Measurements from ENCODE around the gene ZSCAN20.

ZSCAN20 gene

DNA sequence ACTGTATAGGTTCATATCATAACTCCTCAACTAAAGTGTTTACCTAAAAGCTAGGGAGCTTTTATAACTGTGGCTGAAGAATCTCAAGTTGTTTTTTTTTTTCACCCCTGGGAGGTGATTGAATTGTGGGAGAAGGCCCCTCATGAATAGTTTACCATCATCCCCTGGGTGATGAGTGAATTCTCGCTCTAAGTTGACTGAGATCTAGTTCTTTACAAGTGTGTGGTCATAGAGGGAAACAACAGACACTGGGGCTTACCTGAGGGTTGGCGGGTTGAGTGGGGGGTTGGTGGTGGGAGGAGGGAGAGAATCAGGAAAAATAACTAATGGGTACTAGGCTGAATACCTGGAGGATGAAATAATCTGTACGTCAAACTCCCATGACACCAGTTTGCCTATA is 7.9 kb upstream of the ZSCAN20 start:
- Histone ChIP-seq H3K9me3 (ENCODE audit: insufficient read depth, low read length, severe bottlenecking) (no peaks in the 10 kb centered on the region), H3K4me3 (ENCODE audit: low read depth in 1 of 2, low read length in 2 of 2) (no peak overlapping the region), H3K36me3 (ENCODE audit: insufficient read depth, low read length) (no peaks in the 10 kb centered on the region), H3K27ac (ENCODE audit: low read length) (no peak overlapping the region), H2AFZ (ENCODE audit: low read depth, low read length) (no peak overlapping the region), H3K4me1 (ENCODE audit: insufficient read depth, low read length) (peaks cover 2% of the 10 kb centered on the region; the same call in 1 of the 2 replicates), H3K79me2 (ENCODE audit: insufficient read depth, low read length) (no peaks in the 10 kb centered on the region), H4K20me1 (ENCODE audit: insufficient read depth, low read length) (no peaks in the 10 kb centered on the region), H3K27me3 (ENCODE audit: insufficient read depth, low read length, poor library complexity) (peaks cover 13% of the 10 kb centered on the region), H3K4me2 (ENCODE audit: insufficient read depth, low read length) (no peak overlapping the region), H3K9ac (ENCODE audit: low read depth, low read length) (no peak overlapping the region)
- no peak for DNase-seq
- ATAC-seq (ENCODE audit: insufficient read depth, low read depth): no peak
- TF ChIP-seq, protein P1, sequence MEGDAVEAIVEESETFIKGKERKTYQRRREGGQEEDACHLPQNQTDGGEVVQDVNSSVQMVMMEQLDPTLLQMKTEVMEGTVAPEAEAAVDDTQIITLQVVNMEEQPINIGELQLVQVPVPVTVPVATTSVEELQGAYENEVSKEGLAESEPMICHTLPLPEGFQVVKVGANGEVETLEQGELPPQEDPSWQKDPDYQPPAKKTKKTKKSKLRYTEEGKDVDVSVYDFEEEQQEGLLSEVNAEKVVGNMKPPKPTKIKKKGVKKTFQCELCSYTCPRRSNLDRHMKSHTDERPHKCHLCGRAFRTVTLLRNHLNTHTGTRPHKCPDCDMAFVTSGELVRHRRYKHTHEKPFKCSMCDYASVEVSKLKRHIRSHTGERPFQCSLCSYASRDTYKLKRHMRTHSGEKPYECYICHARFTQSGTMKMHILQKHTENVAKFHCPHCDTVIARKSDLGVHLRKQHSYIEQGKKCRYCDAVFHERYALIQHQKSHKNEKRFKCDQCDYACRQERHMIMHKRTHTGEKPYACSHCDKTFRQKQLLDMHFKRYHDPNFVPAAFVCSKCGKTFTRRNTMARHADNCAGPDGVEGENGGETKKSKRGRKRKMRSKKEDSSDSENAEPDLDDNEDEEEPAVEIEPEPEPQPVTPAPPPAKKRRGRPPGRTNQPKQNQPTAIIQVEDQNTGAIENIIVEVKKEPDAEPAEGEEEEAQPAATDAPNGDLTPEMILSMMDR (IDR thresholded peaks at IDR 0.05; ENCODE audit: borderline replicate concordance, extremely low read depth, low read length, poor library complexity, severe bottlenecking): no peak
- TF ChIP-seq EZH2 (IDR thresholded peaks at IDR 0.05; ENCODE audit: borderline replicate concordance, low read depth, low read length, severe bottlenecking): no peak

DNA sequence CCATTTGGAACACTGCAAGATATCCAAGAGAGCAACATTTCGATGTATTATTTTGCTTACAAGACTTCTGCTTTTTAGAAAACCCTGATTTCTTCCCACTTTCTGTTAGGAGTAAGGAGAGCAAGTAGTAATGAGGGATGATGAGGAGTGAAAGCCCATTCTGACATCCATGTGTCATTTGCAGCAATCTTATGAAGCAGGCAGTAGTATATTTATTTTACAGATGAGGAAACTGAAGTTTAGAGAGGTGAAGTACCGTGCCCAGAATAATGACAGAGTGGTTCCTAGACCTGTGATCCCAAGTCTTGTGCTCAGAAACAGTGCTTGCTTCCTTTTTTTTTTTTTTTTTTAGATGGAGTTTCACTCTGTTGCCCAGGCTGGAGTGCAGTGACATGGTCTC is 7.1 kb upstream of the ZSCAN20 start:
- no peak for ATAC-seq (ENCODE audit: insufficient read depth, low read depth)

DNA sequence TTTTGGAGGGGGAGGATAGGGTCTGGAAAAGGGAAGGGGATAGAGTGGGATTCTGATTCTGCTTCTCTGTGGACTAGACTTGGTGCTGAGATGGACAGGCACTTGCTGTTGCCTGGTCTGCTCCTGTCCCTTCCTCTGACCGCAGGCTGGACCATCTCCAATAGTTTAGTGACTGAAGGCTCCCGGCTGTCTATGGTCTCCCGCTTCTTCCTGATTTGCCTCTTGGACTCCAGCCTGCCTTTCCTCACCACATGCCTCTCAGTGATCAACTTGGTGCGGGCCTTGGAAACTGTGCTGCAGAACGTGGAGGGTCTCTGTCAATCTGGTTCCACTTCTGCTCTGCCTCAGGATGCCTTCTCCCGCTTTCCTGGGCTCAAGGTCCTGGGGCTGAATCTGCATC is 6.3 kb upstream of the ZSCAN20 start:
- Histone ChIP-seq H3K9me3 (ENCODE audit: insufficient read depth, low read length, severe bottlenecking) (no peaks in the 10 kb centered on the region), H3K27ac (ENCODE audit: low read length) (no peak overlapping the region), H3K9ac (ENCODE audit: low read depth, low read length) (no peak overlapping the region), H3K4me1 (ENCODE audit: insufficient read depth, low read length) (peaks cover 10% of the 10 kb centered on the region; the same call in 1 of the 2 replicates), H2AFZ (ENCODE audit: low read depth, low read length) (no peak overlapping the region), H3K79me2 (ENCODE audit: insufficient read depth, low read length) (no peaks in the 10 kb centered on the region), H3K27me3 (ENCODE audit: insufficient read depth, low read length, poor library complexity) (peaks cover 7% of the 10 kb centered on the region), H3K4me2 (ENCODE audit: insufficient read depth, low read length) (no peak overlapping the region), H4K20me1 (ENCODE audit: insufficient read depth, low read length) (no peaks in the 10 kb centered on the region), H3K4me3 (ENCODE audit: low read depth in 1 of 2, low read length in 2 of 2) (no peak overlapping the region), H3K36me3 (ENCODE audit: insufficient read depth, low read length) (no peaks in the 10 kb centered on the region)
- DNase-seq: no peak
- TF ChIP-seq EZH2 (IDR thresholded peaks at IDR 0.05; ENCODE audit: borderline replicate concordance, low read depth, low read length, severe bottlenecking): no peak
- TF ChIP-seq, protein P1 (IDR thresholded peaks at IDR 0.05; ENCODE audit: borderline replicate concordance, extremely low read depth, low read length, poor library complexity, severe bottlenecking): no peak
- ATAC-seq (ENCODE audit: insufficient read depth, low read depth): no peak

More for the DNA sequence above, 7.1 kb upstream of the ZSCAN20 start:
- no peak for TF ChIP-seq EZH2 (IDR thresholded peaks at IDR 0.05; ENCODE audit: borderline replicate concordance, low read depth, low read length, severe bottlenecking)
- TF ChIP-seq, protein P1 (IDR thresholded peaks at IDR 0.05; ENCODE audit: borderline replicate concordance, extremely low read depth, low read length, poor library complexity, severe bottlenecking): no peak
- Histone ChIP-seq H3K9ac (ENCODE audit: low read depth, low read length) (no peak overlapping the region), H3K9me3 (ENCODE audit: insufficient read depth, low read length, severe bottlenecking) (no peaks in the 10 kb centered on the region), H3K27me3 (ENCODE audit: insufficient read depth, low read length, poor library complexity) (peaks cover 12% of the 10 kb centered on the region), H3K4me1 (ENCODE audit: insufficient read depth, low read length) (peaks cover 9% of the 10 kb centered on the region; the same call in 1 of the 2 replicates), H3K4me3 (ENCODE audit: low read depth in 1 of 2, low read length in 2 of 2) (no peak overlapping the region), H3K36me3 (ENCODE audit: insufficient read depth, low read length) (no peaks in the 10 kb centered on the region), H4K20me1 (ENCODE audit: insufficient read depth, low read length) (no peaks in the 10 kb centered on the region), H3K27ac (ENCODE audit: low read length) (no peak overlapping the region), H3K79me2 (ENCODE audit: insufficient read depth, low read length) (no peaks in the 10 kb centered on the region), H3K4me2 (ENCODE audit: insufficient read depth, low read length) (no peak overlapping the region), H2AFZ (ENCODE audit: low read depth, low read length) (no peak overlapping the region)
- no peak for DNase-seq

DNA sequence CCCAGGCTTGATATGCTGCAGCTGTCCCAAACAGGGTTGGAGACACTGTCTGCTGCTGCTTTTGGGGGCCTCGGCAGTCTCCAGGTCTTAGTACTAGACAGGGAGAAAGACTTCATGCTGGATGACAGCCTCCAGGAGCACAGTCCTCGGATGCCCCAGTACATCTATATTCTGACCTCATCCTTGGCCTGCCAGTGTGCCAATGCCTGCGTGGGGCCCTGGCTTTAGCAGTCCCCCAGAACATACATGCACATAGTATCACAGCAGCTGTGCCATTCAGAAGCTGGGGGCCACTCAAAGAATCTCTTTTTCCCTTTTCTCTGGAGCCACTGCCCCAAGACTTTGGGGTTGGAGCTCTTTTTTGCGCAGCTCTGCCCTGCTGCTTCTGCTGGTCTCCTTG is 4.4 kb upstream of the ZSCAN20 start:
- no peak overlapping the region for H2AFZ ChIP-seq (ENCODE audit: low read depth, low read length)
- H3K9ac ChIP-seq (ENCODE audit: low read depth, low read length): no peak overlapping the region
- no peak overlapping the region for H3K4me3 ChIP-seq (ENCODE audit: low read depth in 1 of 2, low read length in 2 of 2)
- DNase-seq (no peak), ATAC-seq (ENCODE audit: insufficient read depth, low read depth) (no peak)
- no peak overlapping the region for H3K4me2 ChIP-seq (ENCODE audit: insufficient read depth, low read length)
- H3K79me2 ChIP-seq (ENCODE audit: insufficient read depth, low read length): no peaks in the 10 kb centered on the region
- H3K36me3 ChIP-seq (ENCODE audit: insufficient read depth, low read length): no peaks in the 10 kb centered on the region
- H3K9me3 ChIP-seq (ENCODE audit: insufficient read depth, low read length, severe bottlenecking): no peaks in the 10 kb centered on the region
- H3K27me3 ChIP-seq (ENCODE audit: insufficient read depth, low read length, poor library complexity): peaks cover 7% of the 10 kb centered on the region
- H4K20me1 ChIP-seq (ENCODE audit: insufficient read depth, low read length): no peaks in the 10 kb centered on the region
- H3K4me1 ChIP-seq (ENCODE audit: insufficient read depth, low read length): peaks cover 22% of the 10 kb centered on the region
- H3K27ac ChIP-seq (ENCODE audit: low read length): no peak overlapping the region
- TF ChIP-seq, protein P1 (IDR thresholded peaks at IDR 0.05; ENCODE audit: borderline replicate concordance, extremely low read depth, low read length, poor library complexity, severe bottlenecking): no peak
- TF ChIP-seq EZH2 (IDR thresholded peaks at IDR 0.05; ENCODE audit: borderline replicate concordance, low read depth, low read length, severe bottlenecking): no peak

All from DND-41 (cell line).